PC-3 (cell line): ENCODE results near the gene PREP. TPM values are rescaled to one million over a fixed set of nuclear protein-coding genes. Genes with fewer than 3 reads are reported as not detected.

Experiments used
- ATAC-seq: fragments of 200-7000 bp; cut with Tn5 transposase; 2 replicates; pipeline ENCODE4 v1.9.1; 2020; ENCODE audit warnings: mild to moderate bottlenecking, moderate library complexity
- BruUV-seq: library from RNA; stranded (reverse); fragments of 400-500 nt; replicated peaks from 2 replicates; lab custom pipeline; 2021; lab: Mats Ljungman, UMichigan
- CTCF ChIA-PET: fragments of 300-600 bp; sonication (Branson Sonifier 250); formaldehyde crosslinking; loops from one replicate; lab custom pipeline; 2022; ENCODE audit warnings: antibody characterized with exemption; lab: Charles Lee
- POLR2A ChIA-PET: fragments of 300-600 bp; sonication (Branson Sonifier 250); formaldehyde crosslinking; loops from one replicate; lab custom pipeline; 2022; ENCODE audit warnings: antibody characterized with exemption; ENCODE audit not compliant: unreplicated experiment; lab: Charles Lee
- DNase-seq: peaks from one replicate; pipeline ENCODE4 v3.0.0-alpha.2; 2015
- H2AFZ ChIP-seq: fragments of 300-600 bp; sonication (generic); 2 replicates; pipeline ENCODE4 v1.6.0; 2016; ENCODE audit warnings: antibody characterized with exemption, low read length
- H3F3A ChIP-seq: fragments of 300-600 bp; sonication (generic); one replicate; pipeline ENCODE4 v1.6.0; 2017; ENCODE audit warnings: antibody characterized with exemption, low read length, control low read depth, mild to moderate bottlenecking; ENCODE audit not compliant: unreplicated experiment
- H3K27ac ChIP-seq: fragments of 300-600 bp; sonication (generic); 2 replicates; pipeline ENCODE4 v1.5.1; 2016; ENCODE audit warnings: mild to moderate bottlenecking, low read length
- H3K27me3 ChIP-seq: fragments of 300-600 bp; sonication (generic); 2 replicates; pipeline ENCODE4 v1.6.1; 2016; ENCODE audit warnings: low read length, mixed read lengths
- H3K36me3 ChIP-seq: fragments of 300-600 bp; sonication (generic); 2 replicates; pipeline ENCODE4 v1.6.1; 2016; ENCODE audit warnings: low read depth, mixed run types, low read length, mixed read lengths
- H3K4me1 ChIP-seq: fragments of 300-600 bp; sonication (generic); 2 replicates; pipeline ENCODE4 v1.5.1; 2016; ENCODE audit warnings: low read length; ENCODE audit not compliant: insufficient read depth
- H3K4me2 ChIP-seq: fragments of 300-600 bp; sonication (generic); 2 replicates; pipeline ENCODE4 v1.6.0; 2016; ENCODE audit warnings: low read length
- H3K4me3 ChIP-seq: fragments of 300-600 bp; sonication (generic); 2 replicates; pipeline ENCODE4 v1.5.1; 2016; ENCODE audit warnings: mild to moderate bottlenecking, low read length, mixed read lengths
- H3K79me2 ChIP-seq: fragments of 300-600 bp; sonication (generic); 2 replicates; pipeline ENCODE4 v1.6.1; 2017; ENCODE audit warnings: low read length, mixed read lengths
- H3K9ac ChIP-seq: fragments of 300-600 bp; sonication (generic); 2 replicates; pipeline ENCODE4 v1.6.0; 2016; ENCODE audit warnings: mild to moderate bottlenecking, low read length
- H3K9me2 ChIP-seq: fragments of 300-600 bp; sonication (generic); replicated peaks from 2 replicates; pipeline ENCODE4 v1.6.1; 2016; ENCODE audit warnings: mixed run types, low read length, mixed read lengths
- H3K9me3 ChIP-seq: fragments of 300-600 bp; sonication (generic); 2 replicates; pipeline ENCODE4 v1.6.1; 2016; ENCODE audit warnings: low read length, mixed read lengths
- H4K20me1 ChIP-seq: fragments of 300-600 bp; sonication (generic); 2 replicates; pipeline ENCODE4 v1.6.1; 2016; ENCODE audit warnings: low read length, mixed read lengths
- EZH2 ChIP-seq: fragments of 300-600 bp; sonication (generic); IDR thresholded peaks from one replicate; pipeline ENCODE4 v1.6.1; 2017; ENCODE audit warnings: antibody characterized with exemption, mild to moderate bottlenecking, low read length; ENCODE audit not compliant: unreplicated experiment
- EZH2phosphoT487 ChIP-seq: fragments of 300-600 bp; sonication (generic); IDR thresholded peaks from 2 replicates; pipeline ENCODE4 v1.6.1; 2018; ENCODE audit warnings: mild to moderate bottlenecking, antibody characterized with exemption, low read length, borderline replicate concordance
- intact Hi-C: fragments of 100-400 bp; cut with micrococcal nuclease; formaldehyde crosslinking; loops from 2 replicates; pipeline ENCODE4 v1.9.0; 2023
- total RNA-seq: library from RNA; depleted of rRNA; stranded (reverse); fragments of >200 nt; gene quantifications from 2 replicates; pipeline ENCODE4 v1.2.3, GENCODE V29; 2014
- TF ChIP-seq, protein P1 (sequence below): fragments of 300-600 bp; sonication (generic); conservative IDR thresholded peaks from 2 replicates; pipeline ENCODE4 v1.5.1; 2017; ENCODE audit warnings: antibody characterized with exemption, low read depth, mild to moderate bottlenecking, low read length

Gene PREP
- total RNA-seq, 1 experiment from 2014 or later, result 16.9 TPM

DNA sequence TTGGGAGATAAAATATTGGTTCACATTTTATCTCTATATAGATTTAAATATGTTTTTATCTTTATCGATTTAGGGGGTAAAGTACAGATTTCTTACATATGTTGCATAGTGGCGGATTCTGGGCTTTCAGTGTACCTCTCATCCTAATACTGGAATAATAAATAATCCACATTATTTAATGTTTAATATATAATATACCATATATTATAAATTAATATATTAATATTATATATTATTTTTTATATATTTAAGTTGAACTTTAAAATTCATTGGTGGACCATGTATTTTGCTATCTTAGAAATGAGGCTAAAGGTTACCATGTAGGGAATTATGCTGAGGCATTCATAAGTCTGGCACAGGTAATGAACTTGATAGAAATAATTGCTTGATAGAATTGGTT lies 133.5 kb downstream of the PREP start:
- Histone ChIP-seq H3K27me3 (no peaks in the 10 kb centered on the region), H3K9me3 (no peaks in the 10 kb centered on the region), H2AFZ (no peak overlapping the region), H3K36me3 (no peaks in the 10 kb centered on the region), H3K79me2 (no peaks in the 10 kb centered on the region), H3K9ac (no peak overlapping the region), H3K27ac (no peak overlapping the region), H3K4me3 (no peak overlapping the region), H3K4me2 (no peak overlapping the region), H3K9me2 (no peaks in the 10 kb centered on the region), H4K20me1 (no peaks in the 10 kb centered on the region), H3K4me1 (peaks cover 7% of the 10 kb centered on the region), H3F3A (no peaks in the 10 kb centered on the region)
- no peak for TF ChIP-seq EZH2
- TF ChIP-seq, protein P1, sequence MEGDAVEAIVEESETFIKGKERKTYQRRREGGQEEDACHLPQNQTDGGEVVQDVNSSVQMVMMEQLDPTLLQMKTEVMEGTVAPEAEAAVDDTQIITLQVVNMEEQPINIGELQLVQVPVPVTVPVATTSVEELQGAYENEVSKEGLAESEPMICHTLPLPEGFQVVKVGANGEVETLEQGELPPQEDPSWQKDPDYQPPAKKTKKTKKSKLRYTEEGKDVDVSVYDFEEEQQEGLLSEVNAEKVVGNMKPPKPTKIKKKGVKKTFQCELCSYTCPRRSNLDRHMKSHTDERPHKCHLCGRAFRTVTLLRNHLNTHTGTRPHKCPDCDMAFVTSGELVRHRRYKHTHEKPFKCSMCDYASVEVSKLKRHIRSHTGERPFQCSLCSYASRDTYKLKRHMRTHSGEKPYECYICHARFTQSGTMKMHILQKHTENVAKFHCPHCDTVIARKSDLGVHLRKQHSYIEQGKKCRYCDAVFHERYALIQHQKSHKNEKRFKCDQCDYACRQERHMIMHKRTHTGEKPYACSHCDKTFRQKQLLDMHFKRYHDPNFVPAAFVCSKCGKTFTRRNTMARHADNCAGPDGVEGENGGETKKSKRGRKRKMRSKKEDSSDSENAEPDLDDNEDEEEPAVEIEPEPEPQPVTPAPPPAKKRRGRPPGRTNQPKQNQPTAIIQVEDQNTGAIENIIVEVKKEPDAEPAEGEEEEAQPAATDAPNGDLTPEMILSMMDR, result no peak
- no peak for TF ChIP-seq EZH2phosphoT487
- ChIA-PET CTCF (no interaction called here), POLR2A (no interaction called here)
- DNase-seq (no peak), ATAC-seq (no peak)
- intact Hi-C loops, result no loop called here
- no TSS peak for BruUV-seq

GRCh38 chr6:105263685-105264610 lies 138.9 kb downstream of the PREP start:
- Histone ChIP-seq H3K4me1 (no peaks in the 10 kb centered on the region), H3K27me3 (no peaks in the 10 kb centered on the region), H3K4me3 (no peak overlapping the region), H3K9ac (no peak overlapping the region), H4K20me1 (no peaks in the 10 kb centered on the region), H3K36me3 (no peaks in the 10 kb centered on the region), H3K27ac (no peak overlapping the region), H3K9me2 (no peaks in the 10 kb centered on the region), H3K79me2 (no peaks in the 10 kb centered on the region), H3F3A (no peaks in the 10 kb centered on the region), H2AFZ (no peak overlapping the region), H3K4me2 (no peak overlapping the region), H3K9me3 (no peaks in the 10 kb centered on the region)
- DNase-seq (no peak), ATAC-seq (no peak)
- CTCF ChIA-PET, result no interaction called here
- TF ChIP-seq, protein P1, result no peak
- TF ChIP-seq EZH2phosphoT487, result no peak
- no TSS peak for BruUV-seq
- intact Hi-C loops, result no loop called here
- POLR2A ChIA-PET, result no interaction called here
